ENCODE data around the gene SLC41A3.

SLC41A3 gene

DNA sequence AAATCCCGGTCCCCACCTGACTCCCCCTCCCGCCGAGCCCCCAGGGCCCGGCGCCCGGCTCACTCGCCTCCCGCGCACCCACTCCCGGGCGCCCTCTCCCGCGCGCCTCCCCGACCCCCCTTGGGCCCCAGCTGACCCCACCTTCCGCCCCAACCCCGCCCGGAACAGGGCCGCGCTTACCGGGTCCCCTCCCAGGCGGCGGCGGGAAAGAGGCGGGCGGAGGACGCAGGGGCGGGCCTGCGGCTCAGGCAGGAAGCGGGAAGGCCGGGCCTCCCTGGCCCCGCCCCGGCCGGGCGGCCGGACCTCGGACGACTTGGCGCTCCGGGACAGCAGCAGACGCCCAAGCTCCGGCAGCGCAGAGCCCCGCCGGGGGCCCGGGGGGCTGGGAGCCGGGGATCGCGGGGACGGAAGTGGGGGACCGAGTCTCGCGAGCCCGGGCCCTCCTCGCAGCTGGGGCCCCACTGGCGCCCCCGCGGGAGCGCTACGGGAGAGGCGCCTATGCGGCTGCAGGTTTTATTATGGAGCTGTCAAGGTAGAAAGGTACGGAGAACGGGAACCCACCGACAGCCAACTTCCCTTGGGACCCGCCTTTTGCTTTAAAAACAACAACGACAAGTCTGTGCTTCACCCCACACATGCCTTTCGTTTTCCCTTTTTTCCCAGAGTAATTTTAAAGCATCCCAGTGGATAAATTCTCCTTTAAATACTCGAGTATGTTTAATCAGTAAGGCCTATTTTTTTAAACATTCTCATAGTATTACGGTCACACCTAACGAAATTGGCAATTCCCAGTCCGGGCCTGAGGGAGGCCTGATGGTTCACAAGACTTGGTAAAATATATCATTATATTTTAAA lies at the start of gene SLC41A3:
TSS of gene SLC41A3 (minus strand) at position 212 of the 855 bp plus-strand sequence. CDS start 15,905 bp downstream, outside the sequence.
- DNase-seq: peak; percentile 70

DNA sequence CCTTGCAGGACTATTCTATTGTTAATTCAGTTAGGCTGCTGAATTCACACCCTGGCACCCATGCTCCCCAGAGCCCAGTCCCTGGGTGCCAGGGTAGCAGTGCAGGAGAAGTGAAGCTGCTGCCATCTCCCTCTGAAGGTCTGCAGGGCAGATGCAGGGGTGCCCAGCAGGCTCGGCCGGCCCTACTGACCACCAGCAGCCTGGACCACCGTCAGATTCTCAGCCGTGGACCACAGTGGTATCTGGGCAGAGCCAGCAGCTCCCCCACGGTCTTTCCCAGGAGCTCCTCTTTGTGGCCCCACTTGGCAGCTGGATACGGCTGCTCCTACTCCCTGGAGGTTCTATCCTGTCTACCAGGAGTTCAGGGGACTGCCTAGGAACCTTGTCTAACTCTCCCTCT lies 49.7 kb upstream of the SLC41A3 start:
- DNase-seq: no peak

DNA sequence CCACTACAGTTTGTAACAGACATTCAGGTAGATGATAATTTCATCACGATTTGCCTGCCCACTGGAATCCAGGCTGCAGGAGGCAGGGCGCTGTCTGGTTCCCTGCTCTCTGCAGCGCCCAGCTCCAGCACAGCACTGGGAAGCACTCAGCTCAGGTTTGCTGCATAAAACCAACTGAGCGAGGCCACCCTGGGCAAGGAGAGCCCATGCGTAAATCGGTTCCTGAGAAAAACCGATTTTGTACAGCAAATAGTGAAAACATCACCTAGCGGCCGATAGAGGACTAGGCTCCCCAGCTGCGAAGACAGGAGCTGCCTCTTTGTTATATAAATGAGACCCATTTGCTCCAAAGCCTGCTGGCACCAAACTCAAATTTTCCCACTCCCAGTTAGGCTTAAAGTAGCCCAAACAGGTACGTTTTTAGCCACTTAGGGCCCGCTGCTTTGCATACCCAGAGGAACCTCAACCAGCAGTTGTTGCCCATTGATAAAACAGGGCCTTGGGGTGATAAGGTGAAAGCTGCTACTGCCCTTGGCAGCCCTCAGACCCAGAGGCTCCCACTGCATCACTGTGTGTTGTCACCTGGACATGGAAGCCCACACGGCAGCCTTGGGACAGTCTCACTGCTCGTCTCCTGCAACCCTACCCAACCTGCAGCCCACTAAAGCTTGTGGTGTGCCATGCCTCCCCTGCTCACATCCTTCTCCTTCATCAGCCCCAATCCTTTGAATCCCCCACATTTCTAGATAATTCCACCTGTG lies 49.0 kb upstream of the SLC41A3 start:
- no peak for DNase-seq

DNA sequence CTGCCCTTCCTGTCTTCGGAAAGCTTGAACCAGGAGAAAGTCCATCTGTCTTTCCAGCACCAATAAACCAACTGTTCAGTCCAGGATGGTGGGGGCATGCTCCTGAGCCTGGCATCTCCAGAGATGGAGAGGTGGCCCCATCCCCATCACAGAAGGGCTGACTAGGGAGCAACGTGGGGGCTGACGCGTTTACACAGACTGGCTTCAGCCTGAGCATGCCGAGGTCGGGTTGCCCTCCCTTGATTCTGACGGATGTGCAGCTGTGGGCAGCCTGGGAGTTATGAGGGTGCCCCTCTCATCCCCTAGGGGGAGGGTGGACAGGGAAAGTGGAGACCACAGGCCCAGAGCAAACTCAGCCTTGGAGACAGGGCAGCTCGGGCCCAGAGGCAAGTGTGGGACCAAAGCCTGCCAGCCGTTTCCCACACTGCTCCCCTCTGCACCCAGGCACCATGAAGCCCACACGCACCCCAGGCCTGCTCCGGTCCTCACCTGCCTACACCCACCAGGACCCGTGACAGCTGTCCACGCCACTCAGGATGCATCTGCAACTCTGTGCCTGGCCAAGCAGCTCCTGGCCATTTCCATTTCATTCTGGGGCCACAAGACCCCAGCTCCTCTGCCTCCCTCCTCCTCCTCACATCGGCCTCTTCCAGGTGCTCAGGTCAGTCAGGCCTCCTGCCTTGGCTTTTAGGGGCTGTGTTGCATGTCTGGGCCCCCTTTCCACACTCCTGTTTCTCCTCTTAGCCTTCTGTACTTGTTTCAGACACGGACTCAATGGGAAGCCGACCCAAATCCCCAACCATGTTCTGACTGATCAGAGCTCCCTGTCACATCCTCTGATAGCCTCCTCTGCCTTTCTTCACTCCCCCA lies 48.2 kb upstream of the SLC41A3 start:
- DNase-seq: no peak

DNA sequence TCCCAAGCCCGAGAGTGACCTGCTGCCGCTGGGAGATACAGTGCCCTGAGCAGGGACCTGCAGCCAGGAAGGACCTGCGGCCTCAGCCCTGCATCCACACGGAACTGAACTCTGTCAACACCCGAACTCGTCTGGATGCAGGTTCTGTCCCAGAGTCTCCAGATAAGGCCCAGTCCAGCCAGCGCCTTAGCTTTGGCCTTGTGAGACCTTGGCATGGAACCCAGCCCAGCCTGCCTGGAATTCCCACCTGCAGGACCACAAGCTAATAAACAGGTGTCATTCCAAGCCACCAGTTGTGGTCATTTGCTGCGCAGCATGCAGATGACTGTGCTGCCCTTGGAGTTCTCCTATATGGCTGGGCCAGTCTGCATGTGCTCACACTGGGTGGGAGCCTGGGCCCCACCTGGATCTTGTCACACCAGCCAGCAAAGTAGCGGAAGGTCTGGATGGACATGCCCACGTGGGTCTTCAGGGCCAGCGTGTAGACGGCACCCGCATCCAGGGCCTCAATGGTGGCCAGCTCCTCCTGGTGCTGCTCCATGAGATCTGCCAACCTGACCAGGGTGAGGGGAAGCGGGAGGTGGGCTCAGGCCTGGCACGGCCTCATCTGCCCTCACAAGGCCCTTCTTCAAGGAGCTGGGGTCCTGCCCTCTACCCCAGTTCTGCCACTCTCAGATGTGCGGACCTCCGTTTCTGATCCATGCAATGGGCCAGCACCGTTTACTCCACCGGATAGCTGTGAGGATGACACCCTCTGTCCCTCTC lies 47.2 kb upstream of the SLC41A3 start:
- DNase-seq: no peak

DNA sequence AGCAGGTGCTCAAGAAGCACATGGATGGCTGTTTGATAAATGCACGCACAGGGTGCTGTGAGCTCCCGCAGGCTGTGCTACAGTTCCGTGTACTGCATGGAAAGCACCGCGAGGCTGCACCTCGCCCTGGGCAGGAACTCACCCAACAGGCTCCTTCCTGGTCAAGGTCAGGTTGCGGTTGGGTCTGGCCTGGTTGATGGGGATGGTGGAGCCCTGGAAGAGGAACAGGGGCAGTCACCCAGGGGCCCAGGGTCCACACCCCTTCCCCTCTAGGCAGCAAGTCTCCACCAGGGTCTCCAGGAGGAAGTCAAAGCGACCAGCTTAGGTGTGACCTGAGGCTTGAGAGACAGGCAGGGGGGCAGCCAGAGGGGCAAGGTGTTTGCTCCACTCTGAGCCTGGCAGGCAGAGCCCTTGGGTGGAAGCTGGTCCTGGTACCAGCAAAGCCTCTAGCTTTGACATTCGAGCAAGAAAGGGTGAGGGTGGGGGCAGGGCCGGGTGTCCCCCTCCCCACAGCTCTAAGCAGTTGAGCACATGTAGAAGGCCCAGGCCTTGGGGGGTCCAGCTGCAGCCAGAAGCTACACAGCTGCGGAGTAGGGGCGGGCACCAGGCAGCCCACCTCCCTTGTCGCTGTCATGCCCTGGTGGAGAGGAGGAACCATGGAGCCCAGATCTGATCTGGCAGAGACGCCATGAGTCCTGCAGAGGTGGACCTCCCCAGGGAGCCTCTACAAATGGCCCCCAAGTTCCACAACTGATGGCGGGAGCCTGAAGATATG lies 46.3 kb upstream of the SLC41A3 start:
- DNase-seq: no peak

DNA sequence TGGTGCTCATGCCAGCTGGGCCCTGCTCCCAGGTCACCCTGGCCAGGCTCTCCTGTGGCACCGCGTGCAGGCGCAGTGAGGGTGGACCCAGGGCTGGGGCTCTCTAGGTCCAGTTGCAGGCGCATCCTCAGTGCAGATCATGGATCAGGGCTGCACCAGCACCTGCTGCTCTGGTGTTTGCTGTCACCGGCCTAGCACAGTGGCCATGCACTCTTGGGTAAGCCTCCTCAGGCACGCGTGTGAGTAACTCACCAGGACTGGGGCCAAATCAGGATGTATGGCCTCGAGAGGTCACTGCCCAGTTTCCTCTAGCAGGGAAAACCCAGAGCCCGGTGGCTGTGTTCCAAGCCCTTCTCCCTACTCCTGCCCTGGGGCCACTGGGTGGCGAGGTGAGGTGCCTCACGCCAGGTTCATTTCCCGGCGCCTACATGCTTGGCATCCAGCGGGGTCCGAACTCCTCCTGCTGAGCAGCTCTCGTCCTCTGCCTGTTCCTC lies 45.5 kb upstream of the SLC41A3 start:
- DNase-seq: no peak

DNA sequence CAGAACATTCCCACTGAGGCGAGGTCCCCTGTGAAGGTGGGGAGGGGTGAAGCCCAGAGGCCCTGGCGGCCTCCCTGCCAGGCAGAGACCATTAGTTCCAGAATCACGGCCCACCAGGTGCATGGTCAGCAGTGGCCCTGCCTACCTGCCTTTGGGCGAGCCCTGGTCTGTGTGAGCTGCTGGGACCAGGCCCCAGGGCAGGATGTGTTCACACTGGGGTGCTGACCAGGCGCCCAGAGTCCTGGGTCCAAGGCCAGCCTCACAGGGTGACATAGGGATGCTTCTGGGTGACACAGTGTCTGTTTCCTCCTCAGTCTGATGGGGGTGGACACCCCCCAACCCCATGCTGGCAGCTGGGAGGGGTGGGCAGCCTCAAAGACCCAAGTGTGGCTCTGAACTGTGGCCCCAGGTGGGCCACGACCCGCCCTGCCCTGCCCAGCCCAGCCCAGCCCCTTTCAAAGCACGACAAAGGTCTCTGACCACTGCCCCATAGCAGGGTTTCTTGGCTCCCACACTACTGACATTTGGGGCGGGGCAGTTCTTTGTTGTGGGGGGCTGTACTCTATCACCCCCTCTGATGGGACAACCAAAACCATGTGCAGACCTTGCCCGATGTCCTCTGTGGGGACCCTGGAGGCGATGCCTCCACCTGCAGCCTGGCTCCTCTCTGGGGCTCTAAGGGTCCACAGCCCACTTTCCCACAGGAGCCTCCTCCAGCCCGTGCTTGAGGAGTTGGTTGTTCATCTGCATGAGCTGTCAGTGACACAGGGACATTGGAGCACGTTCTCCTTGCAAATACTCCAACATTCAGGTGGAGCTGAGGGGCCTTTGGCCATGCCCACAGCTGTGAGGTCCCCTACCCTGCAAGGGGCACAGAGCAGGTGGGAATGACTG lies 44.8 kb upstream of the SLC41A3 start:
- DNase-seq: no peak

DNA sequence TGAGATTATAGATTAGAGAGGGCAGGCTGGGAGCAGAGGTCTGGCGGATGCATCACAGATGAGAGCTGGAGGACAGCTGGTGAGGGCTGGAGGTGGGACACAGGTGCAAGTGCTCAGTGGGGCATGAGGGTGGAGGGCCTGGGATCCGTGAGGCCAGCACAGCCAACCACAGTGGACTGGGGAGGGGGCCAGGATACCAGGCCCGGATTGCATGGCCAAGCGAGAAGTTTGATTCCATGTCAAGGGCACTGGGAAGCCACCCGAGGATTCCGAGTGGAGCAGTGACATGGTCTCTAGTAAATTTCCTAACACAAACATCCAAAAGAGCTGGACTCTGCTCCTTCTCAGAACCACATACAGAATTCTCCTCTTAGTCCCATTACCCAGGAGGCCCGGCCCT lies 44.0 kb upstream of the SLC41A3 start:
- no peak for DNase-seq

DNA sequence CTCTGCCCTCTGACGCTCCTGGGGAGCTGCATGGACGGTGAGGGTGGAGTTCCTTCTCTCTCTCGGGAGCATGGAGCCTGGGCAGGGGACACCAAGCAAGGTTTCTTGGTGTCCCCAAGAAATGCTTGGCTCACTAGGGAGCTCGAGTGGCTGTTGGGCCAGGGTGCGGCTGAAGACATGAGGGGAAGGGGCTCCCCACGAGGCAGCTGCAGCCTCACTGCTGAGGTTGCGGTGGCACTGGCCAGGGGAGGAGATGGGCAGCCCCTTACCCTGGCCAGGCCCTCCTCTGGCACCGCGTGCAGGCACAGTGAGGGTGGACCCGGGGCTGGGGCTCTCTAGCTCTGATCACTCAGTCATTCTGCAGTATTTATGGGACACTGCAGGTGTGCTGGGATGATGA lies 43.5 kb upstream of the SLC41A3 start:
- no peak for DNase-seq

DNA sequence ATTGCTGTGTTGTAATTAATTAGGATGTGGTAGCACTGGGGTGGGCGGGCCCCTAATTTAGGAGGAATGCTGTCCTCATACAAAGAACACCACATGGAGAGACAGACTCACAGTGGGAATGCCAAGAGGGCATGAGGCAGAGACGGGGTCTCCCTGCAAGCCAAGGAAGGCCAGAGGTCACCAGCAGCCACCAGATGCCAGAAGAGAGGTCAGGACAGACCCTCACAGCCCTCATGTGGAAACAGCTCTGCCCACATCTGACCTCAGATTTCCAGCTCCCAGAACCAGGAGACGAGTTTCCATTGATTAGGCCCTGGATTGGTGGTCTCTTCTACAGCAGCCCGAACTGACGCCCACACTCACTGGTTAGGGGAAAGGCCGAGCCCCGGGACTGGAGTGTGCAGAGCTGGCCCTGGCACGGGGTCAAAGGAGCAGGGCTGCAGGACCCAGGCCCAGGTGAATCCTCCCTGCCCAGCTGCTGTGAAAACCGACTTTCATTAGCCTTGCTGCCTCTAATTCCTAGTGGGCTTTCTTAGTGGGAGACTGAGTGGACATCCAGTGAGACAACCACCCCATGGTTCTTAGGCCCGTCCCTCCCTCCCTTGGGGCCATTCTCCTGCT lies 43.0 kb upstream of the SLC41A3 start:
- no peak for DNase-seq

DNA sequence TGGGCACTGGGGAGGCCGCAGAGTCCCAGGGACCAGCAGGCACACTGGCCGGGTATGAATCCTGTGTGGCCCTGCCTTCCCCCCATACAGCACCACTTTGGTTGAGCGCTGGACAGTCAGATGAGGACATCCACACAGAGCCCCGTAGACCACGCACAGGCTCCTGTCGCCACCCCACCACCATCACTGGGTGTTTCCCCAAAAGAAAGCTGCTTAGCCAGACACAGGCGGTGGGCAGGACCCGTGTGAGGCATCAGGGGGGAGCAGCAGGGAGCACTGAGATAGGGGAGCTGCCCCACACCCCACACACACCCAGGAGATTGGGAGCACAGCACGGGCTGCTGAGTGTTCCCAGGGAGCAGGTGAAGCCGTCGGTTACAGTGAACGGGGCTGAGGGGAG lies 42.4 kb upstream of the SLC41A3 start:
- DNase-seq: no peak

DNA sequence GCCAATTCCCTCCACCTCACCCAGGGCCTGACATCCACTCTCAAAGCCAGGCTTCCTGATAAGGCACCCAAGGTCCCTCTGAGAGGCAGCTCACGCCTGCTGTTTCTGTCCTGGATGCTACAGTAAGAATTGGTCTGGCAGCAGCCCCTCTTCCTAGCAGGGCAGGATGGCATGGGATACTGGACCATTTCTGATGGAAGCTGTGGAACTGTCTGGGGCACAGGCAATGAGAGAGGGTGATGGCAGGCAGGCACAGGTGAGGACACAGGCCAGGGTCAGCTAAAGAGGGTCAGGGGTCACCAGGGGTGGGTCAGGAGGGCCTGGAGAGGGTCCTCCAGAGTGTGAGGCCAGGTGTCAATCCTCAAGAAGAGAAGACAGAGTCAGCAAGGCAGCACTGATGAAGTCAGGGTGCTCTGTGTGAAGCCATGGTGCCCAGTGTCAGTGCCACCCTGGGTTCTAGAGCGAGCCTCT lies 41.9 kb upstream of the SLC41A3 start:
- no peak for DNase-seq

DNA sequence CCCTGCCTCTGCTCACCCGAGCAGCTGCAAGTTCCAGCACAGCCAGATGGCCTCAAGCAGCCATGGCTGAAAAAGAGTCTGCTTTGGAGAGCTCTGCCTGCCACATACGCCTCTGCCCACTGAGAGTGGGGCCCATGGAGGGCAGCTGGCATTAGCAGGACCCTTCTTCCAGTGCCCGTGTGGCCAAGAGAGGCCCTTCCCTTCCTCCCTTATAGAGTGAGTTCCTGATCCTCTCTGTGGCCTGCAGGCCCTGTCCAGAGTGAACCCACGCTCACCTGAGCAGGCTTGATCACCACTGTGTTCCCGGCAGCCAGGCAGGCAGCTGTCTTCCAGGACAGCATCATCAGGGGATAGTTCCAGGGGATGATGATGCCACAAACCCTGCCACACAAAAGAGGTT lies 41.4 kb upstream of the SLC41A3 start:
- DNase-seq: no peak

DNA sequence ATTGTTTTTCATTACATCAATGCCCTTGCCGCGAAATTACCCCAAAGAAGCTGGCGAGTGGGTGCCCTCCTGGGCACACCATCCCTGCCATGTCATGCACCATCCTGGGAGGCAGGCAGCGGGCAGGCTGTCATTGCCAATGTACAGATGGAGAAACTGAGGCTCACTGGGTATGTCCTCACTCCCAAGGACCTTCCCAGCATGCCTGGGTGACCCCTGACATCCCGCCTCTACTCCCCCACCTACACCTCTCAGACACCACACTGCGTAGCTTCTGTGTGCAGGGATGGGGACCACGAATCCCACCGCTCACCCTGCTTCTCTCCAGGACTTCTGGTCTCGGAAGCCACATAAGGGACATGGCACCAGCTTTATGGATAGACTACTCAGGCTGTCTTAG lies 41.0 kb upstream of the SLC41A3 start:
- no peak for DNase-seq

DNA sequence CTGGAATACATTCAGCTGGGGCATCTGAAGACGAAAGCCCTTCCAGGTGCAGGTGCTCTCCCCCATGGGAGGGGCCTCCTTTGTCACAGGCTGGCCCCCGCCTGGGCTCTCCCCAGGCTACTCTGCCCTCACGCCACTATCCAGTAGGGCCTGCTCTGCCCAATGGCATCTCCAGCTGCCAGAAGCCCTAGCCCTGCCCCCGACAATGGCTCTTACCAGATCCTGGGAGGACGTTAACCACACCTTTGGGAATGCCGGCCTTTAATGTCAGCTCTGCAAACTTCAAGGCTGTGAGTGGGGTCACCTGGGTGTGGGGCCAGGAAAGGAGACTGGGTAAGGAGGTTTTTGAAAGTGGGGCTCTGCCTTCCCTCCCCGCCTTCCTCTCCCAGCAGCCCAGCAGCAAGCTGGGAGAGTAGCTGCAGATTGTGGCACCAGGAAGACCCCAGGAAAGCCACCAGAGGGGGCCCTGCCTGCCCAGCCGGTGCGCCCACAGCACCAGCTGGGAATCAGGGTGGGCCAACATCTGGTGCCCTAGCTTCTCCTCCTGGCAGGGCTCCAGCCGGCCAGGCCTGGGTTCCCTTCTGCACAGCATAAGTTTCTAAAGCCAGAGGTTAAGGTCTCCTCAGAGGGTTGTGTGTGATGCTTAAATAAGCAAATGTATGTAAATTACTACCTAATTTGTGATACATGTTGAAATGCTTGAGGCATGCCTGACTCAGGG lies 40.4 kb upstream of the SLC41A3 start:
- no peak for DNase-seq

DNA sequence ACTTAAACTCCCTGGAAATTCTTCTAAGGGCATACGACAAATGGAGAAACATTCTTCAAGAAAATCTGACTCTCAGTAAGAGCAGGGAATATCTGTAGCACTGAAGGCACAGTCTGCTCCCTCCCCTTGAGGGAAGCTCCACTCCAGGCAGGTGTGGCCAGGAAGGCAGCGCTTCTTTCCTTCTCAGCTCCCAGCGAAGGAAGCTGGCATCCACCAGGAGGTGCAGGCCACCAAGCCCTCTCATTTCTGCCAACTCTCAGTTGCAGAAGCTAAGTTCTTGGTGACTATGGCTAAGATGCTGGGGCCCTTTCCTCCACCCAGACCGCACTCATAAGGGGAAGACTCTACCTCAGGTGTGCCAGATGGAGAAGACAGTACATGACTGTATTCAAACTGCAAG lies 37.7 kb upstream of the SLC41A3 start:
- DNase-seq: no peak

DNA sequence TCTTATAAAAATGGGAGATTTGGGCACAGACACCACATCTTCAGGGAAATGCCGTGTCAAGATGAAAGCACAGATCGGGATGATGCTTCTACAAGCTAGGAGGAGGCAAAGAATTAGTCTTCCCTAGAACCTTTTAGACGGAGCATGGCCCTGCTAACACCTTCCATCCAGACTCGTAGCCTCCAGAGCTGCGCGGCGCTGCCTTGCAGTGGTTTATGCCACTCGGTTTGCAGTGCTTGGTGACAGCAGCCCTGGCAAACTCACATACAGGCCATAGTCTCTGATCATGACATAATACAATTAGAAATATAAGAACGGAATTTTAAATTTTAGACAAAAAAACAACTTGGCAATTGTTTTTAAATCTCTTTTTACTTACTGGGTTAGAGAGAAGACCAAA lies 37.1 kb upstream of the SLC41A3 start:
- DNase-seq: no peak

DNA sequence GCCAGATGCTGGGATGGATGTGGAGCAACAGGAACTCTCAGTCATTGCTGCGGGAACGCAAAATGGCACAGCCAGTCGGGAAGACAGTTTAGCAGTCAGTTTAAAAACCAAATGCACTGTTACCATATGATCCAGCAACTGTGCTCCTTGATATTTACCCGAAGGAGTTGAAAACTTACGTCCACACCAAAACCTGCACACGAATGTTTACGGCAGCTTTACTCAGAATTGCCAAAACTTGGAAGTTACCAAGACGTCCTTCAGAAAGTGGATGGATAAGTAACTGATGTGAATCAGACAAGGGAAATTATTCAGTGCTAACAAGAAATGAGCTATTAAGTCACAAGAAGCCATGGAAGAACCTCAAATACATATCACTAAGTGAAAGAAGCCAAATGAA lies 36.1 kb upstream of the SLC41A3 start:
- no peak for DNase-seq

Data from DMS153 (cell line).